ENCODE results near the gene DDX51. TPM values are rescaled to one million over a fixed set of nuclear protein-coding genes. Genes with fewer than 3 reads are reported as not detected.

DDX51 gene
- total and polyA plus RNA-seq, 2 experiments from 2014 or later, result 3.7 to 7.5 TPM

DNA sequence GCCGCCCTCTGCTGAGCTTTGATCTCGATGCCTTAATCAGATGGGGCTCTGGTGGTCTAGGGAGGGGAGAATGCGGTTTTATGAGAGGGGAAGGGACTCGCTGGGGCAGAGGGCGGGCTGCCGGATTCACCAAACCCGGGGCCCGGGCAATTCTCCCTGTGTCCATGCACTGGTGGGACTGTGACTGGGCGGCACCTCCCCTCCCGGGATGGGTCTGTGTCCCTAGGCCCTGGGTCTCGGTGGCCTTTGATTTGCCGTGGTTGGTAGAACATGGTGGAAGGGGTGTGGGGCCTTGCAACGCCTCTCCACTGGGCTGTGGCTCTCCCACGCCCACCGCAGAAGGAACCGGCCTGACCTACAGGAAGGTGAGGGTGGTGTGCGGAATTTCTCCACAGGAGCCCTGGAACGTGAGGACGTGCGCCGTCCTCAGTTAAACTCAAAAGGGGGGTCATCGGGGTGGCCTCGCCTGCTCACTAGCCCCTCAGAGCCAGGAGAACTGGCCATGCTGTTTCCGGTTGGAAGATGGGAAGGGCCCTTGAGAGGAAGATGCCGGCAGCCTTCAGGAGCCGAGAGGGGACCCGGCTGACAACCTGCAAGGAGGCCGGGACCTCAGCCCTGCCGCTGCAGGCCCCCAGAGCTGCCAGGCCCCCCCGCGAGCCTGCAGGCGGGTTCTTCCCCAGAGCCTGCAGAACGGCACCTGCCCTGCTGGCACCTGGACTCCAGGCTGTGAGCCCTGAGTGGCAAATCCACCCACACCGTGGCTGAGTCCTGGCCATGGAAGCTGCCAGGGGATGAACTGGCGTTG, 43.7 kb upstream of the DDX51 start:
- Histone ChIP-seq H2AFZ (no peak overlapping the region), H3K4me3 (no peak overlapping the region), H3K9me3 (ENCODE audit: low read depth) (no peaks in the 10 kb centered on the region), H3K27me3 (replicated peaks; ENCODE audit: insufficient read depth) (peaks cover 21% of the 10 kb centered on the region), H3K9ac (no peak overlapping the region), H3K4me2 (ENCODE audit: unreplicated experiment) (no peak overlapping the region), H4K20me1 (ENCODE audit: insufficient read depth) (no peaks in the 10 kb centered on the region), H3K4me1 (ENCODE audit: insufficient read depth) (no peaks in the 10 kb centered on the region), H3K79me2 (ENCODE audit: insufficient read depth) (no peaks in the 10 kb centered on the region), H3K27ac (no peak overlapping the region), H3K9me2 (ENCODE audit: insufficient read depth) (no peaks in the 10 kb centered on the region), H3F3A (ENCODE audit: insufficient read depth) (no peaks in the 10 kb centered on the region), H3K36me3 (ENCODE audit: low read depth) (no peaks in the 10 kb centered on the region)
- DNase-seq, result no peak
- WGBS, 2 experiments (ENCODE audit: low coverage in 1 of 2, low lambda C conversion rate in 2 of 2, missing lambda C conversion rate in 2 of 2), result 90 to 93% methylated on average over 29 to 31 of the region's 35 CpGs
- in situ Hi-C loops (cut with MboI), result no loop called here
- no peak for TF ChIP-seq EZH2 (IDR thresholded peaks at IDR 0.05; ENCODE audit: insufficient read depth, poor library complexity, severe bottlenecking)
- no peak for TF ChIP-seq EZH2phosphoT487 (IDR thresholded peaks at IDR 0.05; ENCODE audit: insufficient read depth, low read depth)

GRCh38 chr12:132186857-132187620, 42.9 kb upstream of the DDX51 start:
- Histone ChIP-seq H3K9me3 (ENCODE audit: low read depth) (no peaks in the 10 kb centered on the region), H4K20me1 (ENCODE audit: insufficient read depth) (no peaks in the 10 kb centered on the region), H3K27ac (no peak overlapping the region), H3K4me1 (ENCODE audit: insufficient read depth) (no peaks in the 10 kb centered on the region), H3K4me3 (no peak overlapping the region), H3K9me2 (ENCODE audit: insufficient read depth) (no peaks in the 10 kb centered on the region), H3K36me3 (ENCODE audit: low read depth) (no peaks in the 10 kb centered on the region), H3K27me3 (replicated peaks; ENCODE audit: insufficient read depth) (peaks cover 25% of the 10 kb centered on the region), H3F3A (ENCODE audit: insufficient read depth) (no peaks in the 10 kb centered on the region), H3K9ac (no peak overlapping the region), H2AFZ (no peak overlapping the region), H3K4me2 (ENCODE audit: unreplicated experiment) (no peak overlapping the region), H3K79me2 (ENCODE audit: insufficient read depth) (no peaks in the 10 kb centered on the region)
- WGBS, 2 experiments (ENCODE audit: low coverage in 1 of 2, low lambda C conversion rate in 2 of 2, missing lambda C conversion rate in 2 of 2), result 79 to 83% methylated on average over 35 to 39 of the region's 39 CpGs
- no peak for TF ChIP-seq EZH2phosphoT487 (IDR thresholded peaks at IDR 0.05; ENCODE audit: insufficient read depth, low read depth)
- TF ChIP-seq EZH2 (IDR thresholded peaks at IDR 0.05; ENCODE audit: insufficient read depth, poor library complexity, severe bottlenecking), result no peak
- in situ Hi-C loops (cut with MboI), result no loop called here
- no peak for DNase-seq

- DNase-seq, result no peak
- Histone ChIP-seq H3K4me2 (ENCODE audit: unreplicated experiment) (no peak overlapping the region), H3K9me3 (ENCODE audit: low read depth) (no peaks in the 10 kb centered on the region), H2AFZ (no peak overlapping the region), H3K9me2 (ENCODE audit: insufficient read depth) (no peaks in the 10 kb centered on the region), H3K27ac (no peak overlapping the region), H3K27me3 (replicated peaks; ENCODE audit: insufficient read depth) (peaks cover 25% of the 10 kb centered on the region), H3K36me3 (ENCODE audit: low read depth) (no peaks in the 10 kb centered on the region), H3K4me1 (ENCODE audit: insufficient read depth) (no peaks in the 10 kb centered on the region), H3K4me3 (no peak overlapping the region), H3F3A (ENCODE audit: insufficient read depth) (no peaks in the 10 kb centered on the region), H3K79me2 (ENCODE audit: insufficient read depth) (no peaks in the 10 kb centered on the region), H4K20me1 (ENCODE audit: insufficient read depth) (no peaks in the 10 kb centered on the region), H3K9ac (no peak overlapping the region)
- 49 to 50% methylated on average over 23 to 24 of the region's 24 CpGs for WGBS, 2 experiments (ENCODE audit: low coverage in 1 of 2, low lambda C conversion rate in 2 of 2, missing lambda C conversion rate in 2 of 2)
- in situ Hi-C loops (cut with MboI), result no loop called here
- TF ChIP-seq EZH2 (IDR thresholded peaks at IDR 0.05; ENCODE audit: insufficient read depth, poor library complexity, severe bottlenecking) (no peak), EZH2phosphoT487 (IDR thresholded peaks at IDR 0.05; ENCODE audit: insufficient read depth, low read depth) (no peak)
Observed at GRCh38 chr12:132186208-132186856, 42.2 kb upstream of the DDX51 start.

- no peaks in the 10 kb centered on the region for H3K4me1 ChIP-seq (ENCODE audit: insufficient read depth)
- 69 to 73% methylated on average over 16 of the region's 16 CpGs for WGBS, 2 experiments (ENCODE audit: low coverage in 1 of 2, low lambda C conversion rate in 2 of 2, missing lambda C conversion rate in 2 of 2)
- no peak overlapping the region for H3K4me2 ChIP-seq (ENCODE audit: unreplicated experiment)
- no peak overlapping the region for H3K27ac ChIP-seq
- no peaks in the 10 kb centered on the region for H3K36me3 ChIP-seq (ENCODE audit: low read depth)
- TF ChIP-seq EZH2phosphoT487 (IDR thresholded peaks at IDR 0.05; ENCODE audit: insufficient read depth, low read depth), result no peak
- TF ChIP-seq EZH2 (IDR thresholded peaks at IDR 0.05; ENCODE audit: insufficient read depth, poor library complexity, severe bottlenecking), result no peak
- no peaks in the 10 kb centered on the region for H3F3A ChIP-seq (ENCODE audit: insufficient read depth)
- H3K4me3 ChIP-seq, result no peak overlapping the region
- no peak for DNase-seq
- H4K20me1 ChIP-seq (ENCODE audit: insufficient read depth), result no peaks in the 10 kb centered on the region
- H3K9me2 ChIP-seq (ENCODE audit: insufficient read depth), result no peaks in the 10 kb centered on the region
- peaks cover 25% of the 10 kb centered on the region for H3K27me3 ChIP-seq (replicated peaks; ENCODE audit: insufficient read depth)
- in situ Hi-C loops (cut with MboI), result no loop called here
- no peak overlapping the region for H2AFZ ChIP-seq
- no peak overlapping the region for H3K9ac ChIP-seq
- H3K9me3 ChIP-seq (ENCODE audit: low read depth), result no peaks in the 10 kb centered on the region
- no peaks in the 10 kb centered on the region for H3K79me2 ChIP-seq (ENCODE audit: insufficient read depth)
Observed at GRCh38 chr12:132185705-132186104, 41.6 kb upstream of the DDX51 start.
